SK-N-SH treated with all-trans-retinoic acid at 6 μM for 48 hours (cell line): ENCODE results near the gene CUBN.
A peak's percentile ranks its signal among the peaks of the same experiment; 100 is the strongest.

Source experiments
- ATAC-seq: fragments of 200-7000 bp; cut with Tn5 transposase; 3 replicates; pipeline ENCODE4 v1.9.1; 2020; ENCODE audit warnings: mild to moderate bottlenecking, moderate library complexity
- ARNTL ChIP-seq: fragments of 450-650 bp; formaldehyde crosslinking; IDR thresholded peaks from 2 replicates; pipeline ENCODE4 v1.5.0; 2020; ENCODE audit warnings: low read depth, mild to moderate bottlenecking, moderate library complexity, borderline replicate concordance
- BACH2 ChIP-seq: fragments of 250-450 bp; sonication (Bioruptor Pico); IDR thresholded peaks from 2 replicates; pipeline ENCODE4 v1.9.0; 2021; ENCODE audit warnings: mild to moderate bottlenecking, borderline replicate concordance
- CSDC2 ChIP-seq: fragments of 250-450 bp; sonication (Bioruptor Pico); IDR thresholded peaks from 2 replicates; pipeline ENCODE4 v1.5.0; 2020; ENCODE audit warnings: mild to moderate bottlenecking, moderate library complexity
- ESRRG ChIP-seq: fragments of 250-450 bp; sonication (Bioruptor Pico); IDR thresholded peaks from 2 replicates; pipeline ENCODE4 v1.6.1; 2021; ENCODE audit warnings: mild to moderate bottlenecking
- GLIS3 ChIP-seq: fragments of 250-450 bp; sonication (Bioruptor Pico); IDR thresholded peaks from 2 replicates; pipeline ENCODE4 v1.5.0; 2020; ENCODE audit warnings: mild to moderate bottlenecking, moderate library complexity
- OSR1 ChIP-seq: fragments of 250-450 bp; sonication (Bioruptor Pico); IDR thresholded peaks from 2 replicates; pipeline ENCODE4 v1.8.0; 2022; ENCODE audit warnings: moderate library complexity, mild to moderate bottlenecking, inconsistent platforms
- PPARA ChIP-seq: fragments of 250-450 bp; sonication (Bioruptor Pico); IDR thresholded peaks from 2 replicates; pipeline ENCODE4 v1.5.0; 2020; ENCODE audit warnings: mild to moderate bottlenecking, borderline replicate concordance
- RARB ChIP-seq: fragments of 250-450 bp; sonication (Bioruptor Pico); IDR thresholded peaks from 2 replicates; pipeline ENCODE4 v1.8.0; 2021; ENCODE audit warnings: mild to moderate bottlenecking, moderate library complexity
- SNAI2 ChIP-seq: fragments of 250-450 bp; sonication (Bioruptor Pico); IDR thresholded peaks from 2 replicates; pipeline ENCODE4 v1.5.0; 2020; ENCODE audit warnings: mild to moderate bottlenecking, moderate library complexity
- TCF4 ChIP-seq: fragments of 250-450 bp; sonication (Bioruptor Pico); IDR thresholded peaks from 2 replicates; pipeline ENCODE4 v1.8.0; 2021; ENCODE audit warnings: mild to moderate bottlenecking, moderate library complexity, borderline replicate concordance
- TOX ChIP-seq: fragments of 250-450 bp; sonication (Bioruptor Pico); IDR thresholded peaks from 2 replicates; pipeline ENCODE4 v1.8.0; 2021; ENCODE audit warnings: mild to moderate bottlenecking, moderate library complexity, borderline replicate concordance
- ZC3H10 ChIP-seq: fragments of 250-450 bp; sonication (Bioruptor Pico); IDR thresholded peaks from 2 replicates; pipeline ENCODE4 v1.5.1; 2021; ENCODE audit warnings: mild to moderate bottlenecking, moderate library complexity
- ZFP3 ChIP-seq: fragments of 250-450 bp; sonication (Bioruptor Pico); IDR thresholded peaks from 2 replicates; pipeline ENCODE4 v1.5.0; 2020; ENCODE audit warnings: mild to moderate bottlenecking, moderate library complexity
- ZFP30 ChIP-seq: fragments of 450-650 bp; formaldehyde crosslinking; IDR thresholded peaks from 2 replicates; pipeline ENCODE4 v1.5.0; 2022; ENCODE audit warnings: mild to moderate bottlenecking, moderate library complexity
- ZNF565 ChIP-seq: fragments of 450-650 bp; formaldehyde crosslinking; conservative IDR thresholded peaks from 2 replicates; pipeline ENCODE4 v1.5.0; 2020; ENCODE audit warnings: low read depth, mild to moderate bottlenecking, moderate library complexity
- ZNF70 ChIP-seq: fragments of 450-650 bp; formaldehyde crosslinking; IDR thresholded peaks from 2 replicates; pipeline ENCODE4 v1.5.0; 2020; ENCODE audit warnings: mild to moderate bottlenecking, moderate library complexity
- ZNF8 ChIP-seq: fragments of 450-650 bp; formaldehyde crosslinking; IDR thresholded peaks from 2 replicates; pipeline ENCODE4 v1.5.0; 2020; ENCODE audit warnings: mild to moderate bottlenecking, moderate library complexity
- TF ChIP-seq, protein P1 (sequence below): fragments of 250-450 bp; sonication (Bioruptor Pico); IDR thresholded peaks from 2 replicates; pipeline ENCODE4 v1.8.0; 2020; ENCODE audit warnings: mild to moderate bottlenecking, moderate library complexity, borderline replicate concordance
- TF ChIP-seq, protein P2 (sequence below): fragments of 250-450 bp; sonication (Bioruptor Pico); IDR thresholded peaks from 2 replicates; pipeline ENCODE4 v1.5.1; 2020; ENCODE audit warnings: low read depth, mild to moderate bottlenecking, moderate library complexity
- TF ChIP-seq, protein P3 (sequence below): fragments of 250-450 bp; sonication (Bioruptor Pico); IDR thresholded peaks from 2 replicates; pipeline ENCODE4 v1.5.1; 2021; ENCODE audit warnings: mild to moderate bottlenecking, moderate library complexity
- TF ChIP-seq, protein P4 (sequence below): fragments of 250-450 bp; sonication (Bioruptor Pico); IDR thresholded peaks from 2 replicates; pipeline ENCODE4 v1.8.0; 2021; ENCODE audit warnings: low read depth, mild to moderate bottlenecking, moderate library complexity, borderline replicate concordance

The CUBN gene

DNA sequence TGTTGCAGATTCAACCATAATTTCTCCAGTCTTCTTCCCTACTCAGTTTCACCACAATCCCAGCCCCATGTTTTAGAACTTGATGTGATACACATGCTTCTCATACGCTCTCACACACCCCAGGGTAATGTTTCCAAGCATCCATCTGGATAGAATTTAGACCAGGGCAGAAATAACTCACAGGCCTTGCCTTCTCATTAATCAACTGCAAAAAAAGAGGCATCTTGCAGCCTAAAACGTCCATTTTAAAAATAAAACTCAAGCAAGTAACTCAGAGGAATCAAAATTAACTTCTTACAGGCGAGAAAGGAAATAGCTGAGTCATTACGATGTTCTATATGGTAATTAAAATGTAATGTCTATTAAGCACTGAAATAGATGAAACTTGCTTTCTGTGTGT lies 185.2 kb downstream of the CUBN start:
- 0 out of 2 replicates have a peak, but pooled peaks have one; percentile 65 for TF ChIP-seq TCF4
- TF ChIP-seq, protein P1, sequence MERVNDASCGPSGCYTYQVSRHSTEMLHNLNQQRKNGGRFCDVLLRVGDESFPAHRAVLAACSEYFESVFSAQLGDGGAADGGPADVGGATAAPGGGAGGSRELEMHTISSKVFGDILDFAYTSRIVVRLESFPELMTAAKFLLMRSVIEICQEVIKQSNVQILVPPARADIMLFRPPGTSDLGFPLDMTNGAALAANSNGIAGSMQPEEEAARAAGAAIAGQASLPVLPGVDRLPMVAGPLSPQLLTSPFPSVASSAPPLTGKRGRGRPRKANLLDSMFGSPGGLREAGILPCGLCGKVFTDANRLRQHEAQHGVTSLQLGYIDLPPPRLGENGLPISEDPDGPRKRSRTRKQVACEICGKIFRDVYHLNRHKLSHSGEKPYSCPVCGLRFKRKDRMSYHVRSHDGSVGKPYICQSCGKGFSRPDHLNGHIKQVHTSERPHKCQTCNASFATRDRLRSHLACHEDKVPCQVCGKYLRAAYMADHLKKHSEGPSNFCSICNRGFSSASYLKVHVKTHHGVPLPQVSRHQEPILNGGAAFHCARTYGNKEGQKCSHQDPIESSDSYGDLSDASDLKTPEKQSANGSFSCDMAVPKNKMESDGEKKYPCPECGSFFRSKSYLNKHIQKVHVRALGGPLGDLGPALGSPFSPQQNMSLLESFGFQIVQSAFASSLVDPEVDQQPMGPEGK (CRISPR knock-in tag), result no peak

DNA sequence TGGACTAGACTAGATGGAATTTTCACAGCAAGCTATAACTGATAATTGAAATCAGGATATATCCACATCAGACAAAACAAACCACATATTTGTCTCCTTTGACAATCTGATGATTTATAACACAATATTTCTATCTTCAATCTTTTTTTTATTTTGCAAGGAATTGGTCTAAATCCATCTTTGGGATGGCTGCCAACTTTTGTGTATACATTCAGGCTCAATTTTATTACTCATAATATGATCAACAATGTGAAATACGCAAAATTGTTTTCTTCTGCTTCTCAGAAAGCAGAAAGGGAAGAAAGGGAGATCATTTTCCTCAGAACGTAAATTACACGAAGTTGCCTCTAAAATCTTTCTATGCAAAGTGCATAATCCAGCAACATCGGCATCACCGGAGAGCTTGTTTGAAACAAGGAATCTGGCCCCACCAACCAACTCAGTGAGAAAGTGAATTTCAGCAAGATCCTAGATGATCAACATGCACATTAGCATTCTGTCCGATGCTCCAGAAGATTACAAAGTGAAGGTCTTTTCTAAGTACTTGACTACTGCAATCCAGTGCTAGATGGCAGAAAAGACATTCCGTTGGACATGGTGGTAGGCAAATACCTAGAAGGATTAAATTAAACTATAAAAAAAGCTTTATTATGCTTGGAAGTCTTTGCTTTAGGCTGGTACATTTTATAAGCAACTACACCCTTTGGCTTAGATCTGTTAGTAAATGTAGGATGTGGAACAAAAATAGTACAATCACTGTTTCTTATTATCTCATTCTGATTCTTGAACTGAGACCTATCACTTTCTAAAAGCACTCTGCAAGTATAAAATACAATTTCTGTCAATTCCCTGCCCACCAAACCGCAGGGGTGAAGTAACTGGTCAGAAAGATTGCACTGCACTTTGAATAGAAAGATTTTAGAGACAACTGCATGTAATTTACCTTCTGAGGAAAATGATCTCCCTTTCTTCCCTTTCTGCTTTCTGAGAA lies 186.0 kb downstream of the CUBN start:
- ATAC-seq, result peak; percentile 69
- TF ChIP-seq, protein P2, sequence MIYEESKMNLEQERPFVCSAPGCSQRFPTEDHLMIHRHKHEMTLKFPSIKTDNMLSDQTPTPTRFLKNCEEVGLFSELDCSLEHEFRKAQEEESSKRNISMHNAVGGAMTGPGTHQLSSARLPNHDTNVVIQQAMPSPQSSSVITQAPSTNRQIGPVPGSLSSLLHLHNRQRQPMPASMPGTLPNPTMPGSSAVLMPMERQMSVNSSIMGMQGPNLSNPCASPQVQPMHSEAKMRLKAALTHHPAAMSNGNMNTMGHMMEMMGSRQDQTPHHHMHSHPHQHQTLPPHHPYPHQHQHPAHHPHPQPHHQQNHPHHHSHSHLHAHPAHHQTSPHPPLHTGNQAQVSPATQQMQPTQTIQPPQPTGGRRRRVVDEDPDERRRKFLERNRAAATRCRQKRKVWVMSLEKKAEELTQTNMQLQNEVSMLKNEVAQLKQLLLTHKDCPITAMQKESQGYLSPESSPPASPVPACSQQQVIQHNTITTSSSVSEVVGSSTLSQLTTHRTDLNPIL (CRISPR knock-in tag), result no peak
- TF ChIP-seq CSDC2 (CRISPR knock-in tag) (no peak), SNAI2 (CRISPR knock-in tag) (no peak), BACH2 (CRISPR knock-in tag) (no peak), TCF4 (no peak), ESRRG (CRISPR knock-in tag) (no peak), ZNF565 (CRISPR knock-in tag) (no peak), ZNF8 (no peak), ZFP30 (CRISPR knock-in tag) (no peak), OSR1 (CRISPR knock-in tag) (no peak), GLIS3 (no peak), TOX (CRISPR knock-in tag) (no peak), PPARA (CRISPR knock-in tag) (no peak), RARB (no peak)
- TF ChIP-seq, protein P3, sequence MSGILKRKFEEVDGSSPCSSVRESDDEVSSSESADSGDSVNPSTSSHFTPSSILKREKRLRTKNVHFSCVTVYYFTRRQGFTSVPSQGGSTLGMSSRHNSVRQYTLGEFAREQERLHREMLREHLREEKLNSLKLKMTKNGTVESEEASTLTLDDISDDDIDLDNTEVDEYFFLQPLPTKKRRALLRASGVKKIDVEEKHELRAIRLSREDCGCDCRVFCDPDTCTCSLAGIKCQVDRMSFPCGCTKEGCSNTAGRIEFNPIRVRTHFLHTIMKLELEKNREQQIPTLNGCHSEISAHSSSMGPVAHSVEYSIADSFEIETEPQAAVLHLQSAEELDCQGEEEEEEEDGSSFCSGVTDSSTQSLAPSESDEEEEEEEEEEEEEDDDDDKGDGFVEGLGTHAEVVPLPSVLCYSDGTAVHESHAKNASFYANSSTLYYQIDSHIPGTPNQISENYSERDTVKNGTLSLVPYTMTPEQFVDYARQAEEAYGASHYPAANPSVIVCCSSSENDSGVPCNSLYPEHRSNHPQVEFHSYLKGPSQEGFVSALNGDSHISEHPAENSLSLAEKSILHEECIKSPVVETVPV (CRISPR knock-in tag), result no peak
- TF ChIP-seq, protein P4, sequence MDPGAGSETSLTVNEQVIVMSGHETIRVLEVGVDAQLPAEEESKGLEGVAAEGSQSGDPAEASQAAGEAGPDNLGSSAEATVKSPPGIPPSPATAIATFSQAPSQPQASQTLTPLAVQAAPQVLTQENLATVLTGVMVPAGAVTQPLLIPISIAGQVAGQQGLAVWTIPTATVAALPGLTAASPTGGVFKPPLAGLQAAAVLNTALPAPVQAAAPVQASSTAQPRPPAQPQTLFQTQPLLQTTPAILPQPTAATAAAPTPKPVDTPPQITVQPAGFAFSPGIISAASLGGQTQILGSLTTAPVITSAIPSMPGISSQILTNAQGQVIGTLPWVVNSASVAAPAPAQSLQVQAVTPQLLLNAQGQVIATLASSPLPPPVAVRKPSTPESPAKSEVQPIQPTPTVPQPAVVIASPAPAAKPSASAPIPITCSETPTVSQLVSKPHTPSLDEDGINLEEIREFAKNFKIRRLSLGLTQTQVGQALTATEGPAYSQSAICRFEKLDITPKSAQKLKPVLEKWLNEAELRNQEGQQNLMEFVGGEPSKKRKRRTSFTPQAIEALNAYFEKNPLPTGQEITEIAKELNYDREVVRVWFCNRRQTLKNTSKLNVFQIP (CRISPR knock-in tag), result no peak

More for the DNA sequence above, 185.2 kb downstream of the CUBN start:
- peak; percentile 92 for ATAC-seq

DNA sequence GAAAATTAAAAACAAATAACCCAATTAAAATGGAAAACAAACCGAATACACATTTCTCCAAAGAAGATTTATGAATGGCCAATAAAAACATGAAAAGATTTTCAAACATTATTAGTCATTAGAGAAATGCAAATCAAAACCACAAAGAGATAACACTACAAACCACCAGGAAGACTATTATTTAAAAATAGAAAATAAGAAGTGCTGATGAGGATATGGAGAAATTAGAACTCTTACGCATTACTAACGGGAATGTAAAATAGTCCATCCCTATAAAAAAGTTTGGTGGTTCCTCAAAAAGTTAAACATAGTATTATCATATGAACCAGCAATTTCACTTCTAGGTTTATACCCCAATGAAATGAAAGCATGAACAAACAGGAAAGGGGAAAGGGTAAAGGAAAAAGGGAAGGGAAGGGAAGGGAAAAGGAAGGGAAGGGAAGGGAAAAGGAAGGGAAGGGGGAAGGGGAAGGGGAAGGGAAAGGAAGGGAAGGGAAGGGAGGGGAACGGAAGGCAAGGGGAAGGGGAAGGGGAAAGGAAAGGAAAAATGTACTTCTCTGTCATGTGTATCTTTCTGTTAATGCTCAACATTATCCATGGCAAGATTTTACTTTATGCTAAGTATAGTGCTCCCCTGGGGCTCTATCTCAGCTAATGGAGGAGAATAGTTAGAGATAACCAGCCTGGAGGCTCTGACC lies 187.1 kb downstream of the CUBN start:
- ATAC-seq, result no peak
- TF ChIP-seq ESRRG (CRISPR knock-in tag) (no peak), SNAI2 (CRISPR knock-in tag) (no peak), ARNTL (CRISPR knock-in tag) (no peak)

DNA sequence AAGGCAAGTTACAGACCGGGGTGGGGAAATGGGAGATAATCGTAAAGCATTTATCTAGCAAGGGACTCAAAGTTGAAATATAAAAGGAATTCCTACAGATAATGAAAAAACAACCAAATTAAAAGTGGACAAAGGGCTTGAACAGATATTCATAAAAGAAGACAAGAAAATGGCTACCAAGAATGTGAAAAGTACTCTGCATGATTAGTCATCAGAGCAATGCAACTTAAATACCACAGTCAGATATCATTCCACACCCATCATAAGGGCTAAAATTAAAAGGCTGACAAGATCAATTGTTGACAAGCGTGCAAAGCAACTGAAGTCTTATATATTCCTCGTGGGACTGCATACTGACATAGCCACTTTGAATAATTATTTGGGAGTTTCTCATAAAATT lies 187.7 kb downstream of the CUBN start:
- TF ChIP-seq TOX (CRISPR knock-in tag), result no peak
- TF ChIP-seq ZNF8, result no peak
- TF ChIP-seq GLIS3, result no peak
- TF ChIP-seq ZNF70 (CRISPR knock-in tag), result no peak
- TF ChIP-seq, protein P3 (CRISPR knock-in tag), result no peak
- TF ChIP-seq SNAI2 (CRISPR knock-in tag), result no peak
- TF ChIP-seq ARNTL (CRISPR knock-in tag), result no peak
- no peak for TF ChIP-seq ZFP3
- TF ChIP-seq ZC3H10 (CRISPR knock-in tag), result no peak
- TF ChIP-seq, protein P1 (CRISPR knock-in tag), result no peak
- no peak for TF ChIP-seq OSR1 (CRISPR knock-in tag)
- ATAC-seq, result no peak
